ENCODE measurements around the gene PCGF3.
"Not testable (repeated sequence)": the region's sequence is repeated elsewhere in the genome, so short reads cannot be mapped to it uniquely, and the experiment has no call there.

Gene PCGF3

GRCh38 chr4:668219-668618 lies 37.4 kb upstream of the PCGF3 start:
- not testable (repeated sequence) for DNase-seq (ENCODE audit: low read depth)

DNA sequence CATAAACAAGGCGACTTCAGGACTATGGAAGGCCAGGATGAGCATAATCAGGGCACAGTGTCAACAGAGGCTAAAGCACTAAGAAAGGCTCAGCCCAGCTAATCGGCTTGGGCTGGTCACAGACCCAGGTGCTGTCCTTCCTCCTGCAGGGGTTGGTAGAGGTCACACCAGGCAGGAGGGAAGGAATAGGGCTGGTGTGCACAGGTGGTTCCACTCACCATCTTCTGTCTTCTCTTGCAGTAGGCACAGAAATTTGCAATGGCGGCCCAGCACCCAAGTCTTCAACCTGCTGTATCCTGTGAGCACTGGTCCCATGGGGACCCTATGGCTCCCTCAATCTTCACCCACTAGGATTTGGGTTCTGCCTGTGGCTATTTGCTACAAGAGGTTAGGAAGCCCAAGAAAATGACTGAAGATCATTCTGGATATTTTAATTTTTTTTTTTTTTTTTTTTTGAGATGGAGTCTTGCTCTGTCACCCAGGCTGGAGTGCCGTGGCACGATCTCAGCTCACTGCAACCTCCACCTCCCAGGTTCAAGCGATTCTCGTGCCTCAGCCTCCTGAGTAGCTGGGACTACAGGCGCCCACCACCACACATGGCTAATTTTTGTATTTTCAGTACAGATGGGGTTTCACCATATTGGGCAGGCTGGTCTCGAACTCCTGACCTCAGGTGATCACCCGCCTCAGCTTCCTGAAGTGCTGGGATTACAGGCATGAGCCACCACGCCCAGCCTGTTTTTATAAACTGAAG lies 35.6 kb upstream of the PCGF3 start:
- DNase-seq (ENCODE audit: low read depth), result not testable (repeated sequence)

DNA sequence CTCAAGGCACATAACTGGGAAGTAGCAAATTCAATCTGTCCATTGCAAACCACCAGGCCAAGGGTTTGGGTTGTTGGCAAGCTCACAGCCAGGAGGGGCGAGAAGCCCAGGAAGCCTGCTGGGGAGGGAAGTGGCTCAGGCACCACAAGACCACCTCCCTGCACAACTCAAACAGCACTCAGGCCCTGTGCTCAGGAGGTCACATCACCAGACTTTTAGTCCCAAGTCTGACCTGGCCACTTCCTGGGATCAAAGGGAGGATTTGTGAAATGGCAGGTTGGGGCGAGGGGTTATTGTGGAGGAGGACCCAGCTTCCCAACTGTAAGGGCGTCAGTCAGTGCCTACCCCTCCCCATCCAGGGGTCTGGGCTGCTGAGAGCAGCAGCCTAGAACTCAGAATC lies 33.9 kb upstream of the PCGF3 start:
- DNase-seq (ENCODE audit: low read depth), result no peak

GRCh38 chr4:673349-674091 lies 32.1 kb upstream of the PCGF3 start:
- DNase-seq (ENCODE audit: low read depth), result no peak

- peak; percentile 87 for DNase-seq (ENCODE audit: low read depth)
Measured at GRCh38 chr4:674172-675035, 31.2 kb upstream of the PCGF3 start, which contains the start of the genes ATP5ME and MYL5. ATP5ME (minus strand) TSS chr4:674276; CDS start chr4:674247, 29 bp downstream. MYL5 (plus strand) TSS chr4:674542; CDS start chr4:678027, 3,485 bp downstream.

- DNase-seq (ENCODE audit: low read depth), result no peak
Measured at GRCh38 chr4:675036-675882, 30.4 kb upstream of the PCGF3 start.

GRCh38 chr4:675980-676870 lies 29.4 kb upstream of the PCGF3 start:
- DNase-seq (ENCODE audit: low read depth), result no peak

DNA sequence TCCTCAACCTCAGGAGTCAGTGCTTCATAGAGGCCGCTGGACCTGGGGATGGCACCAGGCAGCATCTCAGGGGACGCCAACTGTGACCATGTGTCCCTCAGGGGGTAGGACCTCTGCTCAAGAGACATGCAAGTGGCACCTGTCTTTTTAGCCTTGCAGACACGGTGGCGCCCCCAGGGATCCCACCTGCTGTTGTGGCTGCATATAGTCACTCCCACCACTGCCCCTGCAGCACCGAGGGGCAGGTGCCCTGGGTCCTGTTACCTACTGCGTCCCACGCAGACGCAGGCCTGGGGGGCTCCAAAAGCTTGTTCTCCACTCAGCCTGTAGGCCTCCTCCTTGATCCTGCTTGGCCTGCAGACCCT lies 28.8 kb upstream of the PCGF3 start:
- no peak for DNase-seq (ENCODE audit: low read depth)

GRCh38 chr4:677431-678293 lies 28.0 kb upstream of the PCGF3 start:
- DNase-seq (ENCODE audit: low read depth), result no peak

DNA sequence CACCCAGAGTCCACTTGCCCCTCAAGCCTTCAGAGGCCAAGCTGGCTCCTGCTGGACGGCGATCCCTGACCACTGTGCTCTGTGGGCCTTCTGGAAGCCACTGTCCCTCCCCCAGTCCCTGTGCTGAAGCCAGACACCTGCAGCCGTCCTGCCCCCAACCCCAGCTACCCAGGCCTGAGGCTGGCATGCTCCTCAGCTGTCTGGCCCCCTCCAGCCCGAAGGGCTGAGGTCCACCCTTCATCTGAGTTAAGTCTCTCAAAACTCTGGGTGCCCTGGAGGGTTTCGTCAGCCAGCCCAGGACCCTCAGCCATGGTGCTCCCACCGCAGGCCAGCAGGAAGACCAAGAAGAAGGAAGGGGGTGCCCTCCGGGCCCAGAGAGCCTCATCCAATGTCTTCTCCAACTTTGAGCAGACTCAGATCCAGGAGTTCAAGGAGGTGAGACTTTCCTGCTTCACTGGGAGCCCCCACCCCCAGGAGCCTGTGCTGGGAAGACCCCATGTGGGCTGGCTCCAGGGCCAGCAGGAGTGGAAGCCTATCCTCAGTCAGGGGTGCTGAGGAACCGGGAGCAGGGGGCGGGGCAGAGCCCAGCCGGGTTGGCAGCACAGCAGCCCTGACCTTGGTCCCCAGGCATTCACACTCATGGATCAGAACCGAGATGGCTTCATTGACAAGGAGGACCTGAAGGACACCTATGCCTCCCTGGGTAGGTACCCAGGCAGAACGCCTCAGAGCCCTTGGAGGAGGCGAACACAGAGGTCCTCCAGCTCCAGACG lies 27.1 kb upstream of the PCGF3 start:
- no peak for DNase-seq (ENCODE audit: low read depth)

- no peak for DNase-seq (ENCODE audit: low read depth)
Measured at GRCh38 chr4:679104-679481, 26.5 kb upstream of the PCGF3 start.

DNA sequence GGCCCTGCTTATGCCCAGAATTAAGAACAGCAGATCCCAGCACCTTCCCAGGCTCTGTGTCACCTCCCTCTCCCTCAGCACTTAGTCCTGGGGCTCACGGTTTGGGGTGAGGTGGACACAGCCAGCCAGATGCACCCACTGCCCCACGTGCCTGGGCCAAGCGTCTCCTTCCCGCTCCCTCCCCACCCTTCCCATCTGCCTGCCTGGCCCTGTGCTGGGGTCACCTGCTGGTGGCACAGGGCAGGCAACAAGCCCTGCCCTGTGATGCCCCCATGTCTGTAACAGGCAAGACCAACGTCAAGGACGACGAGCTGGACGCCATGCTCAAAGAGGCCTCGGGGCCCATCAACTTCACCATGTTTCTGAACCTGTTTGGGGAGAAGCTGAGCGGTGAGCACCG lies 26.0 kb upstream of the PCGF3 start:
- DNase-seq (ENCODE audit: low read depth), result no peak

- DNase-seq (ENCODE audit: low read depth), result no peak
Measured at GRCh38 chr4:680091-680490, 25.5 kb upstream of the PCGF3 start.

- DNase-seq (ENCODE audit: low read depth), result no peak
Measured at GRCh38 chr4:680551-680927, 25.1 kb upstream of the PCGF3 start.

DNA sequence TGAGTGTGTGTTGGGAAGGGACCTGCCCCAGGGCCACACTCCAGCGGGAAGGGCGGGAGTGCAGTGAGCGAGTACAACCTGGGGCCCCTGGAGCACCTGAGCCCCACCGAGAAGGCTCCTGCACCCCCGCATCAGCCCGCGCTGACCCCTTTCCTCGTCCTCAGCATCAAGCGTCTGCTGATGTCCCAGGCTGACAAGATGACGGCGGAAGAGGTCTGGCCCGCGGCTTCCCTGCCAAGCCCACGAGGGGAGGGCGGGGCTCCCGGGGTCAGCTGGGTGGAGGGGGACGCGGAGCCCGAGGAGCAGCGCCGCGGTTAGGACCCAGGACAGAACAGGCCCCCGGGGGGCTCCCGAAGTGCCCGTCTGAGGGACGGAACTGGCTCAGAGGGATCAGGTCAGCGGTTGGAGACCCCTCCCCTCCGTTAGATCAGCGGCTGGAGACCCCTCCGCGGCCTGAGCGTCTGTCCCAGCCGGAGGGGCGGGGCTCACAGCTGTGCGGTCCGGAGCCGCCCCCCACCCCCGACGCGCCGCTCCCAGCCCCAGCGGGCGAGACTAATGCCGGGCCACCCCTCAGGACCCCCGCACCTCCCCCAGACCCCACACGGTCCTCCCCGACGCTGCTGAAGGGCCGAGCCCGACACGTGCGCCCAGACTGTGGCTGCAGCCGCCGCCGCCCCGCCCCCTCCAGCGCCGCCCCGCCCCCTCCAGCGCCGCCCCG lies 24.5 kb upstream of the PCGF3 start:
- no peak for DNase-seq (ENCODE audit: low read depth)

GRCh38 chr4:681736-682451 lies 23.7 kb upstream of the PCGF3 start:
- no peak for DNase-seq (ENCODE audit: low read depth)

- no peak for DNase-seq (ENCODE audit: low read depth)
Measured at GRCh38 chr4:682490-683172, 23.0 kb upstream of the PCGF3 start.

Measured in GM04504 (cell line).